ENCODE data around the gene XPO6. TPM values are rescaled to one million over a fixed set of nuclear protein-coding genes. Genes with fewer than 3 reads are reported as not detected.

The XPO6 gene
- total RNA-seq, 2 experiments from 2014 or later: 204 to 267 TPM

GRCh38 chr16:28084209-28084608 is 127.6 kb downstream of the XPO6 start:
- ATAC-seq (no peak), DNase-seq (no peak)
- no peaks in the 10 kb centered on the region for H3K9me3 Mint-ChIP-seq (ENCODE audit: low read depth)
- no peaks in the 10 kb centered on the region for H3K27me3 Mint-ChIP-seq
- CTCF ChIA-PET: no interaction called here
- no peak overlapping the region for H3K27ac Mint-ChIP-seq
- H3K4me3 Mint-ChIP-seq: no peak overlapping the region
- no peaks in the 10 kb centered on the region for H3K36me3 Mint-ChIP-seq
- H3K4me1 Mint-ChIP-seq: no peaks in the 10 kb centered on the region

GRCh38 chr16:28082624-28083023 is 129.1 kb downstream of the XPO6 start:
- no peaks in the 10 kb centered on the region for H3K4me1 Mint-ChIP-seq
- no peaks in the 10 kb centered on the region for H3K27me3 Mint-ChIP-seq
- H3K27ac Mint-ChIP-seq: no peak overlapping the region
- DNase-seq (no peak), ATAC-seq (no peak)
- no peaks in the 10 kb centered on the region for H3K9me3 Mint-ChIP-seq (ENCODE audit: low read depth)
- H3K36me3 Mint-ChIP-seq: no peaks in the 10 kb centered on the region
- no peak overlapping the region for H3K4me3 Mint-ChIP-seq
- CTCF ChIA-PET: no interaction called here

DNA sequence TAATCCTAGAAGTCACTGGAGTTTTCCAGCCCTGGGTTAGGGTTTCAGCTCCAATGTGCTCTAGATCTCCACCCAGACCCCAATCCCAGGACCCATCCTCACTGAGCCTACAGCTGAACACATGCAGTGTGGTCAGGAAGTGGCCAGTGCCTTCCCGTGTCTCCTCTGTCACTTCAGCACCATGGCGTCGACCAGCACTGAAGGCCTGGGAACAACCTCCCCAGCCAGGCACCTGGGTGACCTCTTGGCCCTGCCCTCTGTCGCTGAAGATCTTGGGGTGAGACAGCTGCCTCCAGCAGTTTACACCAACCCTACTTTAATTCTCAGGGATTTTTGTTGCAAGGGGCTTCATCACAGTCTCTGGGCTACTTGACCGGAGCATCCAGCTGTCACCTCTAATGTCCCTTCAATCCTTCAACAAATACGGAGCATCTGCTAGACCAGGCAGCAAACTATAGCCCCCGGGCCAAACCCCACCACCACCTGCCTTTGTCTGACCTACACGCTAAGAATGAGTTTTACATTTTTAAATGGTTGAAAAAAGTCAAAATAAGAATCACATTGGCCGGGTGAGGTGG is 130.3 kb downstream of the XPO6 start:
- no peak for DNase-seq
- no peaks in the 10 kb centered on the region for H3K36me3 Mint-ChIP-seq
- no peak overlapping the region for H3K27ac Mint-ChIP-seq
- no peaks in the 10 kb centered on the region for H3K27me3 Mint-ChIP-seq
- no peaks in the 10 kb centered on the region for H3K9me3 Mint-ChIP-seq (ENCODE audit: low read depth)
- H3K4me1 Mint-ChIP-seq: no peaks in the 10 kb centered on the region
- ATAC-seq: no peak
- H3K4me3 Mint-ChIP-seq: no peak overlapping the region
- CTCF ChIA-PET: interaction anchor here (0.7 to 2.1 kb wide), 3 partner anchors 11 to 512 kb away, joined by 4 to 9 read pairs (median 8); no protein-coding TSS in a partner anchor

DNA sequence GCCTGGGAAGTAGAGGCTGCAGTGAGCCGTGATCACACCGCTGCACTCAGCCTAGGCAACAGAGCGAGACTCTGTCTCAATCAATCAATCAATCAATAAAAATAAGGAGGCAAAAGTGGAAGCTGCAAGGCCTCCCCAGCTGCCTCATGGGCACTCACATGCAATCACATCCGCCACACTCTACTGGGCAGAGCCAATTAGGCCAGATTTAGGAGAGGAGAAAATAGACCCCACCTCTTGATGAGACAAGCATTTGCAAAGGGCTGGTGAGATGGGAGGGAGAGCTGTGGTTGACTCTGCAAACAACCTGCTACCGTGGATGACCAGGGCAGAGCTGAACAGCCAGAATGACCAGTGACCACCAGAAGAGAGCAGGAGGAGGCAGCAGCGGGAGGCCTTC is 133.5 kb downstream of the XPO6 start:
- ATAC-seq: no peak
- CTCF ChIA-PET: no interaction called here
- Mint-ChIP-seq H3K27ac (no peak overlapping the region), H3K4me1 (no peaks in the 10 kb centered on the region), H3K36me3 (no peaks in the 10 kb centered on the region), H3K4me3 (no peak overlapping the region), H3K9me3 (ENCODE audit: low read depth) (no peaks in the 10 kb centered on the region), H3K27me3 (no peaks in the 10 kb centered on the region)
- no peak for DNase-seq

DNA sequence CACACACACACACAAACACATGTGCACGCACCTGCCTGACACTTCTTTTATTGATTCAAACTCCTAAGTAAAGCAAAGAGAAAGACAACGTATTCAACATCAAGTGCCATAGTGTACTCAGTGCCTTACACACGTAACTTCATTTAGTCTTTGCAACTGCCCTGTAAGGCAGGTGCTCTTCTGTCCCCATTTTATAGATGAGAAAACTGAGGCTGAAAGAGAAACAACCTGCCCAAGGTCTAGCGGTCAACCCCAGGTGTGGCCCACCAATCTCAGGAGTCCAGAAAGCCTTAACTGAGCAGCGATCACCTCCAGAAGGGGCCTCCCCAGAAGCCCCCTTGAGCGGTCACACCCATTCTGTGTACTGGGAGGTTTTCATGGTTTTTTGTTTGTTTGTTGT is 137.9 kb downstream of the XPO6 start:
- Mint-ChIP-seq H3K27ac (no peak overlapping the region), H3K4me1 (no peaks in the 10 kb centered on the region), H3K9me3 (ENCODE audit: low read depth) (no peaks in the 10 kb centered on the region), H3K27me3 (peaks cover 9% of the 10 kb centered on the region), H3K4me3 (no peak overlapping the region), H3K36me3 (no peaks in the 10 kb centered on the region)
- DNase-seq (no peak), ATAC-seq (no peak)
- CTCF ChIA-PET: no interaction called here

DNA sequence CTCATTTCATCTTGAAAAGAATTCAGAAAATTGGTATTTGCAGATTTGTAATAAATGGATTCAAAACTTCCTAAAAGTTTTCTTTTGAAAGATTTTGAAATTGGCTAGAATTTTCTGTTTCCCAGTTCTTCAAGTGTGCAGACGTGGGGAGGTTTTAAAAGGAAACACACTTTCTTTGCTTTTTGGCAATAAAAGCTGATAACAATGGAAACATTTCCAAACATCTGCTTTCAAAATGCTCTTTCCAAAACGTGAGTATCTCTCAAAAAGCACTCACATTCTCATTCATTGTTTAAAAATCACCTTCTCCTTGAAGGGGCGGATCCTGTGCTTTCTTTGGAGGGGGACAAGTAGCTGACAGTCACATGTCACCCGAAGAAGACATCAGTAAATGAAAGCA is 139.7 kb downstream of the XPO6 start:
- H3K4me3 Mint-ChIP-seq: no peak overlapping the region
- peaks cover 12% of the 10 kb centered on the region for H3K27me3 Mint-ChIP-seq
- DNase-seq: no peak
- CTCF ChIA-PET: interaction anchor here (2.0 to 8.0 kb wide), 2 partner anchors 95 to 99 kb away, joined by 4 to 119 read pairs; no protein-coding TSS in a partner anchor
- H3K4me1 Mint-ChIP-seq: no peaks in the 10 kb centered on the region
- ATAC-seq: no peak
- H3K9me3 Mint-ChIP-seq (ENCODE audit: low read depth): no peaks in the 10 kb centered on the region
- no peaks in the 10 kb centered on the region for H3K36me3 Mint-ChIP-seq
- H3K27ac Mint-ChIP-seq: no peak overlapping the region

- H3K27ac Mint-ChIP-seq: no peak overlapping the region
- H3K27me3 Mint-ChIP-seq: peaks cover 22% of the 10 kb centered on the region
- DNase-seq (no peak), ATAC-seq (no peak)
- no peak overlapping the region for H3K4me3 Mint-ChIP-seq
- H3K9me3 Mint-ChIP-seq (ENCODE audit: low read depth): no peaks in the 10 kb centered on the region
- no peaks in the 10 kb centered on the region for H3K4me1 Mint-ChIP-seq
- CTCF ChIA-PET: interaction anchor here (0.6 to 8.0 kb wide), 33 partner anchors 9 to 525 kb away, joined by 3 to 119 read pairs (median 3); no protein-coding TSS in a partner anchor
- H3K36me3 Mint-ChIP-seq: no peaks in the 10 kb centered on the region
Measured at GRCh38 chr16:28069971-28070794, 141.6 kb downstream of the XPO6 start.

DNA sequence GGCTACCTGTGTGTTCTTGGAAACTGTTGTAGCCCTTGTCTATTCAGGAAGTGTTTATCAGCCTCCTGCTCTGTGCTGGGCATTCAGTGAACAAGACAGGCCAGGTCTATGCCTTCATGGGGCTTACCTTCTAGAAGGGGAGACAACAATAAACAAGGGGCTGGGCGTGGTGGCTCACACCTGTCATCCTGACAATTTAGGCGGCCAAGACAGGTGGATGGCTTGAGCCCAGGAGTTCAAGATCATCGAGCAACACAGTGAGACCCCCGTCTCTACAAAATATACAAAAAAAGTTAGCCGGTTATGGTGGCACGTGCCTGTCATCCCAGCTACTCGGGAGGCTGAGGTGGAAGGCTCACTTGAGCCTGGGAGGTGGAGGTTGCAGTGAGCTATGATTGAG is 142.8 kb downstream of the XPO6 start:
- Mint-ChIP-seq H3K36me3 (no peaks in the 10 kb centered on the region), H3K9me3 (ENCODE audit: low read depth) (no peaks in the 10 kb centered on the region), H3K27ac (no peak overlapping the region), H3K4me1 (no peaks in the 10 kb centered on the region), H3K4me3 (no peak overlapping the region), H3K27me3 (peaks cover 33% of the 10 kb centered on the region)
- ATAC-seq (no peak), DNase-seq (no peak)
- CTCF ChIA-PET: interaction anchor here (8.0 kb wide), 1 partner anchor 96 kb away, joined by 119 read pairs; no protein-coding TSS in a partner anchor

- no peaks in the 10 kb centered on the region for H3K4me1 Mint-ChIP-seq
- H3K36me3 Mint-ChIP-seq: no peaks in the 10 kb centered on the region
- no peak for ATAC-seq
- H3K27ac Mint-ChIP-seq: no peak overlapping the region
- CTCF ChIA-PET: interaction anchor here (8.0 kb wide), 1 partner anchor 95 kb away, joined by 119 read pairs; no protein-coding TSS in a partner anchor
- H3K9me3 Mint-ChIP-seq (ENCODE audit: low read depth): no peaks in the 10 kb centered on the region
- H3K4me3 Mint-ChIP-seq: no peak overlapping the region
- H3K27me3 Mint-ChIP-seq: peaks cover 36% of the 10 kb centered on the region
- no peak for DNase-seq
Measured at GRCh38 chr16:28067604-28068379, 144.0 kb downstream of the XPO6 start.

GRCh38 chr16:28064706-28065249 is 147.0 kb downstream of the XPO6 start:
- no peaks in the 10 kb centered on the region for H3K4me1 Mint-ChIP-seq
- H3K36me3 Mint-ChIP-seq: no peaks in the 10 kb centered on the region
- H3K27ac Mint-ChIP-seq: no peak overlapping the region
- H3K4me3 Mint-ChIP-seq: no peak overlapping the region
- ATAC-seq: no peak
- no peaks in the 10 kb centered on the region for H3K9me3 Mint-ChIP-seq (ENCODE audit: low read depth)
- H3K27me3 Mint-ChIP-seq: peaks cover 51% of the 10 kb centered on the region
- DNase-seq: peak; percentile 33
- CTCF ChIA-PET: interaction anchor here (1.3 to 3.2 kb wide), 2 partner anchors 92 to 425 kb away, joined by 6 to 19 read pairs; no protein-coding TSS in a partner anchor

DNA sequence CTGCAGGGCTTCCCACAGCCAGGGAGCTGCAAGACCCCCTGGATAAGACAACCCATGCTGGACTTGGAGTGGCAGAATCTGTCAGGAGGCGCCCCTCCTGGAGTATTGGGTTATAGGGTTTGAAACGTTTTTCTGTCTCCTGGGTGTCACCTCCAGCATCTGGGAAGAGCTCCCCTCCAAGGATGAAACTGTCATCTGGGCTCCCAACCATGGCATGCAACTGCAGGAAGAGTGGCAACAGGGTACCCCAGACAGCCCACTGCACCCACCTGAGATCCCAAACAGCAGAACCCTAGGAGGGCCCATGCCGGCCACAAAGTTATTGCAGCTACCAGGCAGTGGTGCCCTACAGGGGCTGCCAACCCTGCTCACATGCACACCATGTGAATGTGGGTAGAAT is 147.6 kb downstream of the XPO6 start:
- H3K36me3 Mint-ChIP-seq: no peaks in the 10 kb centered on the region
- no peak overlapping the region for H3K27ac Mint-ChIP-seq
- H3K4me1 Mint-ChIP-seq: no peaks in the 10 kb centered on the region
- no peak overlapping the region for H3K4me3 Mint-ChIP-seq
- H3K27me3 Mint-ChIP-seq: peaks cover 56% of the 10 kb centered on the region
- CTCF ChIA-PET: interaction anchor here (0.6 to 3.2 kb wide), 3 partner anchors 91 to 424 kb away, joined by 3 to 19 read pairs (median 6); no protein-coding TSS in a partner anchor
- H3K9me3 Mint-ChIP-seq (ENCODE audit: low read depth): no peaks in the 10 kb centered on the region
- DNase-seq (no peak), ATAC-seq (no peak)

DNA sequence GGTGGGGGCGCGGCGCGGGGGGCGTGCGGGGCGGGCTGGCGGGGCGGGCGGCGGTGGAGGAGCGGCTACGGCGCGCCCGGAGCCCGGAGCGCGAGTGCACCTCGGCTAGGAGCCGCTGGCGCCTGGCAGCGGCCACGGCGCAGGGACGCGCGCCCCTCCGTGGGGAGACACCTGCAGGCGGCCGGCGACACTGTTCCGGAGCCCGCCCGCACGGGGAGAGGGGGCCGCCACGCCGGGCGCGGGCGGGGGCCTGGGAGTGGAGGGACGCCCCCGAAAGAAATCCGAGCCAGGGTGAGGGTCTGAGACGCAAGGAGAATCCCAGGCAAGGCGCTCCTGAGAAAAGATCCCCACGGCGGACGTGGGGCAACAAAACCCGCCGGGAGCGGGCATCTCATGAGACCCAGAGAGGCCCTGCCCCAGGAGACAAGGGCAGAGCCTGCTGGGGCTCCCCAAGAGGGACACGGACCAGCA is 148.1 kb downstream of the XPO6 start, which contains the start of gene GSG1L:
TSS of gene GSG1L (minus strand) at position 124 of the 471 bp plus-strand sequence. CDS start 290 bp downstream, outside the sequence.
- ATAC-seq (no peak), DNase-seq (no peak)
- Mint-ChIP-seq H3K9me3 (ENCODE audit: low read depth) (no peaks in the 10 kb centered on the region), H3K27ac (no peak within 1 kb of the TSS), H3K4me1 (no peaks in the 10 kb centered on the region), H3K27me3 (peaks cover 60% of the 10 kb centered on the region), H3K4me3 (no peak within 1 kb of the TSS), H3K36me3 (no peaks in the 10 kb centered on the region)
- CTCF ChIA-PET: interaction anchor here (0.6 to 3.2 kb wide), 3 partner anchors 90 to 424 kb away, joined by 3 to 19 read pairs (median 6); no protein-coding TSS in a partner anchor

All from activated CD8-positive, alpha-beta memory T cell treated with anti-CD3 and anti-CD28 coated beads, Interleukin-2, amount 10 ng/mL, durations not matched to agents 7 days and 5 days (primary cell).